ENCODE measurements around the gene EIF4B.
"Not testable (repeated sequence)": the region's sequence is repeated elsewhere in the genome, so short reads cannot be mapped to it uniquely, and the experiment has no call there.

EIF4B gene

GRCh38 chr12:53004178-53004577 is 2.1 kb upstream of the EIF4B start:
- DNase-seq = no peak

DNA sequence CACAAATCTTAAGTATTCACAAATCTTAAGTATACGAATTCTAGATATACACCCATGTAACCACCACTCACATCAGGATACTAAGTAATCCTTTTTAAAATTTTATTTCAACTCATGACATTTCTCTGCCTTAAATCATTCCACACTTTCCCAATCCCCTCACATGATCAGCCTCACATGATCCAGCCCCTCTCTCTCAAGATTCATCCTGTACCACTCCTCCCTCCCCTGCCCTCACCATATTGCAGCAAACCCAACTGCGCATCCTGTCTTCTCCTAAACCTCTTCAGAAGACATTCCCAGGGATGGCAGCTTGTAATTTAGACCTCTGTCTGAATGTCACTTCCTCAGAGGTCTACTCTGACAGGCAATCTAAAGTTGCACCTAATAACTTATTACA is 1.7 kb upstream of the EIF4B start:
- no peak for DNase-seq

- DNase-seq = peak; percentile 5
These were observed 856 bp upstream of the EIF4B start for GRCh38 chr12:53005215-53005985.

- peak; percentile 76 for DNase-seq
These were observed 604 bp downstream of the EIF4B start for GRCh38 chr12:53006810-53007309.

- no peak for DNase-seq
These were observed 1.1 kb downstream of the EIF4B start for GRCh38 chr12:53007343-53007742.

- DNase-seq = not testable (repeated sequence)
These were observed 2.5 kb downstream of the EIF4B start for GRCh38 chr12:53008760-53009159.

DNA sequence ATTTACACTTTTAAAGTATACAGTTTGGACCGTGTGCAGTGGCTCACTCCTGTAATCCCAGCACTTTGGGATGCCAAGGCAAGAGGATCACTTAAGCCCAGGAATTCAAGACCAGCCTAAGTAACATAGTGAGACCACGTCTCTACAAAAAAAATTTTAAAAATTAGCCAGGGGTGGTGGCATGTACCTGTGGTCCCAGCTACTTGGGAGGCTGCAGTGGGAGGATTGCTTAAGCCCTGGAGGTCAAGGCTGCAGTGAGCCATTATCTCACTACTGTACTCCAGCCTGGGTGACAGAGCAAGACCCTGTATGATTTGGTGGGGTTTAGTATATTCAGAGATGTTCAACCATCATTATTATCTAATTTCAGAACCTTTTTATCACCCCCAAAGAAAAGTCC is 4.7 kb downstream of the EIF4B start:
- no peak for DNase-seq

DNA sequence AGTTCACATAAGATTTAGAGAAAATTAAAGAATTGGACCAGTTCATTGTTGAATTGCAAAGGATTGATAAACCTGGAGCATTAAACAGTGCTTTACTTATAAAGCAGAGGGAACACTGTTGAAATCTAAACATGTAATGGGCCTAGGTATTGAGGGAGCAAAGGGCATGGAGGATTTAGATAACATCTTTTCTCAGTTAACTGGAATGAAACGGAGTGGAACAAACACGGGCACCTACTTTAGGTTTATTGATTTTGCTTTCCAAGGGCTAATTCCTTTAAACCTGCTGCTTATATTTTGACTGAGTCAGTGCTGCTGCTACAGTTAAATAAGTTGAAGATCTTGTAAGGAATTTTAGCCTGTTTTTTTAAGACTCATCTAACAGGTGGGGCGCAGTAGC is 5.6 kb downstream of the EIF4B start:
- no peak for DNase-seq

- no peak for DNase-seq
These were observed 6.7 kb downstream of the EIF4B start for GRCh38 chr12:53012928-53013327.

DNA sequence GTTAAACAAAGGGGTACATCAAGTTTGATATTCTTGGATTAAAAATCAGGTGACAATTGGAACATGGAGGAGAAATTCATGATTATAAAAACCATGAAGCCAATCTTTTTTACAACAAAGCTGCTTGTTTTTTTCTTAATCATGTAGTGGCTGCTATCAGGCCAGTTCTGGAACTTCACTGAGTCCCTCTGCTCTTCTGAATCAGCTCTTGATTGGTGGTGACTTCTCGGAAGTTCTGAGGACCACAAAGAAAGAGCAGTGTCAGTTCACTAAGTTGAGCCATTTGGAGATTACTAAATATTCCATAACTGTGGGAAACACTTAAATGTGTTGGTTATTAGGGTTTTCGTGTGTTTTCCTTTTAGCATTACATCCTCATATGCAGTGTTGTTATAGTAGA is 8.5 kb downstream of the EIF4B start:
- no peak for DNase-seq

GRCh38 chr12:53025250-53025649 is 19.0 kb downstream of the EIF4B start:
- no peak for DNase-seq

DNA sequence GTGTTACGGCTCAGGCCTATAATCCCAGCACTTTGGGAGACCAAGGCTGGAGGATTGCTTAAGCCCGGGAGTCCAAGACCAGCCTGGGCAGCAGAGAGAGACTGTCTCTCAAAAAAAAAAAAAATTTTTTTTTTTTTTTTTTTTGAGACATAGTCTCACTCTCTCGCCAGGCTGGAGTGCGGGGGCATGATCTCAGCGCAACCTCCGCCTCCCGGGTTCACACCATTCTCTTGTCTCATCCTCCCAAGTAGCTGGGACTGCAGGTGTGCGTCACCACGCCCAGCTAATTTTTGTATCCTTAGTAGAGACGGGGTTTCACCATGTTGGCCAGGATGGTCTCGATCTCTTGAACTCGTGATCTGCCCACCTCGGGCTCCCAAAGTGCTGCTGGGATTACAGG is 20.8 kb downstream of the EIF4B start:
- DNase-seq = not testable (repeated sequence)

DNA sequence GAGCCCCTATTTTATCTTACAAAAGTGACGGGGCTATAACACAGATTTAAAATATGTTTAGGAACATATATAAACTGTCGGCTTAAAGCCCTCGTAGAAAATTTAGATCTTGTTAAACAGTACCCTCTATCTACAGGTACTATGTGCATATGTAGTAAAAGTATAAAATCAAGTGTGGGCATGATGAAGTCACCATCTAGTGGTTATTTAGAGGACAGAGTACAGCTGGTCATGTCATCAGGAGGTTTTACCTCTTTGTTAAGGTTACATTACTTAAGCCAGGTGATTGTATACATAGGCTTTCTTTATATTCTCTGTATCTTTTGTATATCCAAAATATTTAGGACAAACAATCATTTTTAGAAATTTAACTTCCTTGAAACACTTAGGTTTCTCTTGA is 25.4 kb downstream of the EIF4B start:
- DNase-seq = no peak

GRCh38 chr12:53033832-53034231 is 27.6 kb downstream of the EIF4B start:
- not testable (repeated sequence) for DNase-seq

DNA sequence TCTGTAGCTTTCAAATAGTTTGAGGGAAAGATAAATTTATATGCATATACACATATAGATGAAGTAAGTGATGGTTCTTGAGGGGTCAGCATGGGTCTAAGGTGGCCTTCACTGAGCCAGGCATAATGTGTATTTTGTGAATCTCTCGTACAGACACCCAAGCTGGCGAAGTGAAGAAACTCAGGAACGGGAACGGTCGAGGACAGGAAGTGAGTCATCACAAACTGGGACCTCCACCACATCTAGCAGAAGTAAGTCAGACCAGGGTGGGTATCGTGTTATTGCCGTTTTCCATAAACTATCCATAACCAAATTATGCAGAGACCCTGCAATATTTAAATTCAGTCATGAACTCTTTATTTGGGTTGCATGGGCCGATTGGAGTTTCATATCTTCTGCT is 28.2 kb downstream of the EIF4B start:
- no peak for DNase-seq

DNA sequence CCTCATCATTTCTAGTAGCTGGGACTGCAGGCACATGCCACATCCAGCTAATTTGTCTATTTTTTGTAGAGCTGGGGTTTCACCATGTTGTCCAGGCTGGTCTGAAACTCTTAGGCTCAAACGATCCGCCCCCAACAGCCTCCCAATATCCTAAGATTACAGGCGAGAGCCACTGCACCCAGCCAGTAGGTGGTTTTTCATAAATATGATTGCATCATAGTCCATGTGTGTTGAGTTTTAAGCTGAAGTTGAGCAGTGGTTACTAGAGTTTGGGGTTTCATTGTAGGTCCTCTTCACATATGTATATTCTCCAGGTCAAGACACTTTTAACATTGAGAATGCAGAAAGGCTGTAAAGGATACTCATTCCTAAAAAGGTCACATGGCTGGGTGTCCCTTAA is 30.5 kb downstream of the EIF4B start:
- no peak for DNase-seq

- no peak for DNase-seq
These were observed 33.6 kb downstream of the EIF4B start for GRCh38 chr12:53039851-53040250.

GRCh38 chr12:53042607-53043454 is 36.6 kb downstream of the EIF4B start:
- DNase-seq = no peak

- no peak for DNase-seq
These were observed 37.9 kb downstream of the EIF4B start for GRCh38 chr12:53044052-53044581.

DNA sequence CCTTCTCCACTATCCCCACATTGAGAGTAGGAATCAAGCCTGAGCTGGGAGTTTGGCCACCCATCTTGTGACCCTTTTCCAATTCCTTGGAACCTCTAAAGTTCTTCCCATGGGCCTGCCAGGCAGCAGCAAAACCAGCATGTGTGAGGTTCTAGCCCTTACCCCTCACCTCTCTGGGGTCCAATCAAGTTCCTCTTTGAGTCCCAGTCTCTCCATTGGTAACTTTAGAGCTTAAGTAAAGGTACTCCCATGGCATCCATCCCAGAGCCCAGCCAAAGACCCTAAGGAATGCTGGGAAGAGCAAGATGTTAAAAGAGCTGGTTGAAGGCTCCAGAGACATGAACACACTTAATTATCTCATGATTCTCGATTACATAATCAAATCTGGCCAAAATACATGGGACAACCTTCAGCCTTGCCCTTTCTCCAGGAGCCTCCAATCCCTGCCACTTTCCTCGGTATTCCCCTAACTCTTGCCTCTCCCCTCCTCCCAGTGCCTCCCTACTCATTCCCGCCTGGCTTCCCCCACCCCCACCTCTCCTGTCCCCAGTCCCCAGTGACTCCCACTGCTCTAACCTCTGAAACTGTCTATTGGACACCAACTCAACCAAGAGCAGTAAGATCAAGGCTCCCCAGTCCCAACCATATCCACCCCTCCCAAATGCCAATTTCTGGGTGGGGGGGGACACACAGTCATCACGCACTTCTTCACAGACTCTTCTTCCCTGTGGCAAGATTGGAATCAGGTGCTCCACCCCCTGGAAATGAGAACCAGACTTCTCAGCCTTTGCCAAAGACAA is 38.8 kb downstream of the EIF4B start:
- DNase-seq = no peak

DNA sequence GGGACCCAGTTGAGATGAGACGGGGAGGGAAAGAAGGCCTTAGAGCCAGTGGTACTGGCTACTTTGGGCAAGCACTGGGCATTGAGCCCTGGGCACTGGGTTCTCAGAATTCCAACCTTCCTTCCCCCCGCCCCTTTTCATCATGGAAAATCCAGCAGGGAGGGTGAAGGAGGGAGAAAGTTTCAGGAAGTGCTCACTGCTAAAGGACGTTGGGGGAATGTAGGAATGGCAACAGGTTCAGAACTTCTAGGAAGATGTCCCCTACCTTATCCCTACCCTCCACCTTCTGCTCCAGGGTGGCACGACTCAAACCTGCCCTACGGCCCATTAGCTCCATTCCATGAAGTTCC is 39.4 kb downstream of the EIF4B start:
- DNase-seq = no peak

GRCh38 chr12:53046655-53047220 is 40.5 kb downstream of the EIF4B start:
- no peak for DNase-seq
